Measurements from ENCODE around the gene ADGRA3. TPM values are rescaled to one million over a fixed set of nuclear protein-coding genes. Genes with fewer than 3 reads are reported as not detected.
"Not testable (repeated sequence)": the region's sequence is repeated elsewhere in the genome, so short reads cannot be mapped to it uniquely, and the experiment has no call there.

The ADGRA3 gene
- total and polyA plus RNA-seq, 8 donors = 4.7 to 87.5 (median 27.8) TPM

DNA sequence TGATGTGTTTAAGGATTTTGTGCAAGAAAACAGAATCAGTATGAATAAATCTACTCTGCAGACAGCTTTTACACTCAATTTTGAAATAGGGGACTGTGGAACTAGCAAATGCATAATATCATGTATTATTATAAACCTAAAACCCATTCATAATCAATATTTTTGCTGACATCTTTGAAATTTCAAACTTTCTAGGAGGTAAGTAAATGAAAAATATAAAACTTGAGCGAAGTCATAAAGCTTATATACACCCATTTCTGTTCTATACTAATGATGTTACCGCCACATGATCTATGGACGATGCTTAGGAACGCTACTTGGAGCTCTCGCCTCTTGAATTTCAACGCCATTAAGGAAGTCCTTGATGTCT lies 38.1 kb downstream of the ADGRA3 start:
- Histone ChIP-seq H3K27ac (no peak overlapping the region), H3K4me1 (peaks cover 0 to 36% (median 19%) of the 10 kb centered on the region in 4 donors), H3K36me3 (no peaks in the 10 kb centered on the region), H3K27me3 (no peaks in the 10 kb centered on the region), H3K4me3 (no peak overlapping the region), H3K9me3 (no peaks in the 10 kb centered on the region)
- whole genome bisulfite sequencing, 5 donors = 80 to 90% (median 89%) methylated on average over 6 of the region's 6 CpGs
- no peak for DNase-seq
- no peak for TF ChIP-seq POLR2A (IDR thresholded peaks at IDR 0.05)
- TF ChIP-seq, protein P1, sequence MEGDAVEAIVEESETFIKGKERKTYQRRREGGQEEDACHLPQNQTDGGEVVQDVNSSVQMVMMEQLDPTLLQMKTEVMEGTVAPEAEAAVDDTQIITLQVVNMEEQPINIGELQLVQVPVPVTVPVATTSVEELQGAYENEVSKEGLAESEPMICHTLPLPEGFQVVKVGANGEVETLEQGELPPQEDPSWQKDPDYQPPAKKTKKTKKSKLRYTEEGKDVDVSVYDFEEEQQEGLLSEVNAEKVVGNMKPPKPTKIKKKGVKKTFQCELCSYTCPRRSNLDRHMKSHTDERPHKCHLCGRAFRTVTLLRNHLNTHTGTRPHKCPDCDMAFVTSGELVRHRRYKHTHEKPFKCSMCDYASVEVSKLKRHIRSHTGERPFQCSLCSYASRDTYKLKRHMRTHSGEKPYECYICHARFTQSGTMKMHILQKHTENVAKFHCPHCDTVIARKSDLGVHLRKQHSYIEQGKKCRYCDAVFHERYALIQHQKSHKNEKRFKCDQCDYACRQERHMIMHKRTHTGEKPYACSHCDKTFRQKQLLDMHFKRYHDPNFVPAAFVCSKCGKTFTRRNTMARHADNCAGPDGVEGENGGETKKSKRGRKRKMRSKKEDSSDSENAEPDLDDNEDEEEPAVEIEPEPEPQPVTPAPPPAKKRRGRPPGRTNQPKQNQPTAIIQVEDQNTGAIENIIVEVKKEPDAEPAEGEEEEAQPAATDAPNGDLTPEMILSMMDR (IDR thresholded peaks at IDR 0.05) = no peak
- no peak for TF ChIP-seq EP300 (IDR thresholded peaks at IDR 0.05)
- no peak for TF ChIP-seq POLR2AphosphoS5 (IDR thresholded peaks at IDR 0.05)
- intact Hi-C loops (cut with DNase I; ENCODE audit: low total_unique reads) = no loop called here

DNA sequence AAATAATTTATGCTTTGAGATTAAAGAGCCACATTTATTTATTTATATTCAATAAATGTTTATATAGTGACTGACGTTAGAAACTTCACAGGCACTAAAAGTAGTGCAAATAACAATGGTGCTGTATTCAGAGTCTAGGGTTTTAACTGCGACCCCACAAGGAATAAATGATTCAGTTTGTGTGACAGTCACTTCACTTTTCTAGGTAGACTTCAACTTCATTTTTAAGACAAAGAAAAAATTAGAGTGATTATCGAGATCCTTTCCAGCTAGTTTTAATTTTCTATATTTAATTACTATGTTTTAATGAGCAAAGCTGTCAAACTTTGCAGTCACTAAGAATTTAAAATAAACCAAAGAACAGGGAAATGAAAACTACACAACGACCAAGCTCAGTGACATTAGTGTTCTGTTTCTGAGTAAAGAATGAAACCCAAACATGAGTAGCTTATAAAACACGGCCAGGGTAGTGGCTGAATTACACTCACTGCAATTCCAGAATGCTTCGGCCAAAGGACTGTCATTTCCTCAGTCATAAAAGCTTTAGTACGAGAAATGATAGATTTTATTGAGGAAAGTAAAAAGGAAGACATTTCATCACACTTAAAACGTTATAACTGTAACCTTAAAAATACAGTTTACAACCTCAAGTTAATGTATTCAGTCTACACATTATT lies 38.6 kb downstream of the ADGRA3 start:
- Histone ChIP-seq H3K4me1 (peaks cover 0 to 38% (median 20%) of the 10 kb centered on the region in 4 donors), H3K9me3 (no peaks in the 10 kb centered on the region), H3K27ac (no peak overlapping the region), H3K4me3 (no peak overlapping the region), H3K27me3 (no peaks in the 10 kb centered on the region), H3K36me3 (no peaks in the 10 kb centered on the region)
- no peak for TF ChIP-seq POLR2AphosphoS5 (IDR thresholded peaks at IDR 0.05)
- TF ChIP-seq, protein P1 (IDR thresholded peaks at IDR 0.05) = no peak
- no peak for TF ChIP-seq EP300 (IDR thresholded peaks at IDR 0.05)
- no peak for TF ChIP-seq POLR2A (IDR thresholded peaks at IDR 0.05)
- DNase-seq = no peak
- WGBS, 5 donors = 51 to 72% (median 62%) methylated on average over 8 of the region's 8 CpGs
- intact Hi-C loops (cut with DNase I; ENCODE audit: low total_unique reads) = no loop called here

DNA sequence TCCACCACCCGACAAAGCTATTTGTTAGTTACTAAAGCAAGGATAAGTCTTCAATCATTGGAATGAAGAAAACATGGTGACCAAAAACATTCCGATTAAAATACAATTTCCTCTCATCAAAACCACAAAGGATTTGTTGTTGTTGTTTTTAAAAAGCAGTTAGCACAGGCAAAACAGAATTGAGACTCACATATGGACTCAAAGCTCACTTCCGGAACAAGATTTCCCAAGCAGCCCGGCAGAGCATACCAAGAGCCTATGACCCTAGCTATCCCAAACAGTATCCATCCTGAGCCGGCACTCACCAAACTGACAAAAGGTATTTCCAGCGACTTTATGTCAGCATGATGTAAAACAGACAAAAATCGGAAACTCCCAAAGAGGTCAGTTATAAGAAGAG lies 39.9 kb downstream of the ADGRA3 start:
- DNase-seq = no peak
- H3K4me3 ChIP-seq = no peak overlapping the region
- H3K4me1 ChIP-seq = peaks cover 0 to 38% (median 20%) of the 10 kb centered on the region in 4 donors
- no peaks in the 10 kb centered on the region for H3K27me3 ChIP-seq
- H3K9me3 ChIP-seq = no peaks in the 10 kb centered on the region
- TF ChIP-seq, protein P1 (IDR thresholded peaks at IDR 0.05) = no peak
- TF ChIP-seq POLR2A (IDR thresholded peaks at IDR 0.05) (no peak), POLR2AphosphoS5 (IDR thresholded peaks at IDR 0.05) (no peak), EP300 (IDR thresholded peaks at IDR 0.05) (no peak)
- intact Hi-C loops (cut with DNase I; ENCODE audit: low total_unique reads) = no loop called here
- 79 to 94% (median 87%) methylated on average over 7 of the region's 7 CpGs for WGBS, 5 donors
- H3K27ac ChIP-seq = no peak overlapping the region
- H3K36me3 ChIP-seq = no peaks in the 10 kb centered on the region

DNA sequence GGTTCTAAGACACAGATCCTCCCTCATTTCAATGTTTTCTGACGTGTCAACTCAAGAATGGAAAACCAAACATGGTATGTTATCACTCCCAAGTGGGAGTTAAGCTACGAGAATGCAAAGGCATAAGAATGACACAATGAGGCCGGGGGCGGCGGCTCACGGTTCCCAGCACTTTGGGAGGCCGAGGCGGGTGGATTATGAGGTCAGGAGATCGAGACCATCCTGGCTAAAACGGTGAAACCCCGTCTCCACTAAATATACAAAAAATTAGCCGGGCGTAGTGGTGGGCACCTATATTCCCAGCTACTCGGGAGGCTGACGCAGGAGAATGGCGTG lies 40.6 kb downstream of the ADGRA3 start:
- H3K9me3 ChIP-seq; H3K27me3 ChIP-seq; intact Hi-C loops (cut with DNase I; ENCODE audit: low total_unique reads); H3K27ac ChIP-seq; H3K36me3 ChIP-seq; DNase-seq; H3K4me3 ChIP-seq: not testable (repeated sequence)
- peaks cover 0 to 31% (median 14%) of the 10 kb centered on the region in 4 donors for H3K4me1 ChIP-seq
- 79 to 88% (median 87%) methylated on average over 16 of the region's 16 CpGs for WGBS, 5 donors

DNA sequence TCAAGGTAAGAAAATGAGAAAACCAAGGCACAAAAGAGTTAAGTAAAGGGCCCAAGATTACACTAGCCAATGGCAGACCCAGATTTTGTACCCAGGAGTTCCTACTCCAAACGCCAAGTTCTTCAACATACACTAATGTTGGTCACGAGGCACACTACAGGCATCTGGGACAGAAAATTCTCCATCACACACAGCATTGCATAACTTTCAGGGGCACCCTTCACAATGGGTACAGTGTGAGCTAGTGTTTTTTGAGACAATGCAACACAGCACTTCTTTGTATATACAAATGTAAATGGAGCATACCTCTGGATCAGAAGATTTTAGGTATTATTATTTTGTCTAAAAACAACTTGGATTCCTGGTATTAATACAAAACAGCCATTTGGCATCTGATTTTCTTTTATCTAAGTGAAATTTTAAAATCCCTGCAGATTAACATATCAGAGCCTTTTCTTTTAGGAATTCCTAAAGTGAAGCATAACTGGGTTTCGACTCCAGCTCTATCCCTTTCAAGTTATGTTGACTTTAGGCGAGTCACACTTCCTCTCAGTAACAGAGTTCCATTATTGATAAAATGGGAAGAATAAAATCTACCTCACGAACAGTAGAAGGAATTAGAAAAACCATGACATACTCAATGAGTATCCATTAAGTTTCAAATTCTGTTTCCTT lies 41.1 kb downstream of the ADGRA3 start:
- no peak for TF ChIP-seq EP300 (IDR thresholded peaks at IDR 0.05)
- TF ChIP-seq, protein P1 (IDR thresholded peaks at IDR 0.05) = no peak
- no peak for TF ChIP-seq POLR2A (IDR thresholded peaks at IDR 0.05)
- TF ChIP-seq POLR2AphosphoS5 (IDR thresholded peaks at IDR 0.05) = no peak
- H3K4me3 ChIP-seq = no peak overlapping the region
- no peak overlapping the region for H3K27ac ChIP-seq
- 52 to 74% (median 65%) methylated on average over 5 of the region's 5 CpGs for WGBS, 5 donors
- H3K36me3 ChIP-seq = no peaks in the 10 kb centered on the region
- no peak for DNase-seq
- peaks cover 0 to 26% (median 11%) of the 10 kb centered on the region in 4 donors for H3K4me1 ChIP-seq
- intact Hi-C loops (cut with DNase I; ENCODE audit: low total_unique reads) = no loop called here
- no peaks in the 10 kb centered on the region for H3K9me3 ChIP-seq
- H3K27me3 ChIP-seq = no peaks in the 10 kb centered on the region

Data from stomach (tissue), 9 donors.